PC-9 (cell line): ENCODE results near the gene OPTC. TPM values are rescaled to one million over a fixed set of nuclear protein-coding genes. Genes with fewer than 3 reads are reported as not detected.

ENCODE experiments used
- BruUV-seq: library from RNA; stranded (reverse); fragments of 400-500 nt; replicated peaks from 2 replicates; lab custom pipeline; 2021; lab: Mats Ljungman, UMichigan
- CTCF ChIA-PET: fragments of 300-600 bp; sonication (Branson Sonifier 250); formaldehyde crosslinking; loops from one replicate; lab custom pipeline; 2022; ENCODE audit warnings: antibody characterized with exemption; lab: Charles Lee
- POLR2A ChIA-PET: fragments of 300-600 bp; sonication (Branson Sonifier 250); formaldehyde crosslinking; loops from one replicate; lab custom pipeline; 2022; ENCODE audit warnings: antibody characterized with exemption; ENCODE audit not compliant: unreplicated experiment; lab: Charles Lee
- DNase-seq, 2 experiments: peaks; one replicate each; pipeline versions ENCODE4 v3.0.0 to v3.0.0-alpha.2; 2015 to 2022; ENCODE audit warnings: mixed read lengths in 1 of 2
- H2AFZ ChIP-seq: fragments of 200-600 bp; sonication (generic); 2 replicates; pipeline ENCODE4 v1.8.1; 2017; ENCODE audit warnings: antibody characterized with exemption
- H3F3A ChIP-seq: fragments of 200-600 bp; sonication (generic); 2 replicates; pipeline ENCODE4 v1.8.1; 2017; ENCODE audit warnings: antibody characterized with exemption, mild to moderate bottlenecking, low read depth; ENCODE audit not compliant: insufficient read depth
- H3K27ac ChIP-seq: fragments of 200-600 bp; sonication (generic); 2 replicates; pipeline ENCODE4 v1.6.1; 2016; ENCODE audit warnings: mixed run types
- H3K27me3 ChIP-seq: fragments of 200-600 bp; sonication (generic); 2 replicates; pipeline ENCODE4 v1.6.1; 2016; ENCODE audit warnings: low read depth, mixed run types; ENCODE audit not compliant: insufficient read depth
- H3K36me3 ChIP-seq: fragments of 200-600 bp; sonication (generic); 2 replicates; pipeline ENCODE4 v1.6.1; 2016; ENCODE audit warnings: low read depth, mixed run types
- H3K4me1 ChIP-seq: fragments of 200-600 bp; sonication (generic); replicated peaks from 2 replicates; pipeline ENCODE4 v1.6.1; 2016; ENCODE audit warnings: mixed run types; ENCODE audit not compliant: insufficient read depth
- H3K4me2 ChIP-seq: fragments of 200-600 bp; sonication (generic); 2 replicates; pipeline ENCODE4 v1.6.1; 2017; ENCODE audit warnings: mixed run types
- H3K4me3 ChIP-seq: fragments of 200-600 bp; sonication (generic); 2 replicates; pipeline ENCODE4 v1.6.1; 2016; ENCODE audit warnings: mixed run types
- H3K79me2 ChIP-seq: fragments of 200-600 bp; sonication (generic); 2 replicates; pipeline ENCODE4 v1.6.1; 2017; ENCODE audit warnings: low read depth, mixed run types
- H3K9me2 ChIP-seq: fragments of 200-600 bp; sonication (generic); 2 replicates; pipeline ENCODE4 v1.8.1; 2017; ENCODE audit warnings: mild to moderate bottlenecking; ENCODE audit not compliant: insufficient read depth
- H3K9me3 ChIP-seq: fragments of 200-600 bp; sonication (generic); 2 replicates; pipeline ENCODE4 v1.8.1; 2016; ENCODE audit warnings: low read depth; ENCODE audit not compliant: insufficient read depth
- H4K20me1 ChIP-seq: fragments of 200-600 bp; sonication (generic); 2 replicates; pipeline ENCODE4 v1.8.1; 2017; ENCODE audit not compliant: insufficient read depth
- CTCF ChIP-seq: fragments of 200-600 bp; sonication (generic); conservative IDR thresholded peaks from 2 replicates; pipeline ENCODE4 v1.6.1; 2017; ENCODE audit warnings: mixed run types, antibody characterized with exemption, mild to moderate bottlenecking, moderate library complexity
- EZH2 ChIP-seq: fragments of 200-600 bp; sonication (generic); IDR thresholded peaks from 2 replicates; pipeline ENCODE4 v1.8.0; 2017; ENCODE audit warnings: antibody characterized with exemption, low read depth
- intact Hi-C: fragments of 100-400 bp; cut with micrococcal nuclease; formaldehyde crosslinking; loops from one replicate; pipeline ENCODE4 v1.10.0; 2022; ENCODE audit not compliant: unreplicated experiment
- total RNA-seq: library from RNA; stranded (reverse); gene quantifications from 2 replicates; pipeline ENCODE4 v1.2.3, GENCODE V29; 2021

Gene OPTC
- total RNA-seq, 1 experiment from 2014 or later, result not detected

- Histone ChIP-seq H4K20me1 (no peaks in the 10 kb centered on the region), H3K4me3 (no peak overlapping the region), H3K27me3 (no peaks in the 10 kb centered on the region), H3K4me2 (no peak overlapping the region), H3K4me1 (no peaks in the 10 kb centered on the region), H3K79me2 (no peaks in the 10 kb centered on the region), H3F3A (no peaks in the 10 kb centered on the region), H2AFZ (no peak overlapping the region), H3K27ac (no peak overlapping the region), H3K9me3 (no peaks in the 10 kb centered on the region), H3K36me3 (no peaks in the 10 kb centered on the region), H3K9me2 (no peaks in the 10 kb centered on the region)
- no peak for TF ChIP-seq CTCF
- TF ChIP-seq EZH2, result no peak
- intact Hi-C loops, result loop anchor here (5.0 kb wide), 1 partner anchor 214 kb away; no protein-coding TSS in a partner anchor
- CTCF ChIA-PET, result interaction anchor here (1.2 to 1.4 kb wide), 2 partner anchors 146 to 148 kb away, joined by 5 read pairs; no protein-coding TSS in a partner anchor
- no peak for DNase-seq
- POLR2A ChIA-PET, result no interaction called here
- no TSS peak for BruUV-seq
Measured at GRCh38 chr1:203488539-203488938, 5.4 kb upstream of the OPTC start.

- Histone ChIP-seq H3K79me2 (no peaks in the 10 kb centered on the region), H3K4me1 (no peaks in the 10 kb centered on the region), H3K9me2 (no peaks in the 10 kb centered on the region), H3F3A (no peaks in the 10 kb centered on the region), H3K9me3 (no peaks in the 10 kb centered on the region), H3K4me2 (no peak overlapping the region), H3K4me3 (no peak overlapping the region), H4K20me1 (no peaks in the 10 kb centered on the region), H3K27me3 (no peaks in the 10 kb centered on the region), H2AFZ (no peak overlapping the region), H3K27ac (no peak overlapping the region), H3K36me3 (no peaks in the 10 kb centered on the region)
- no peak for DNase-seq
- TF ChIP-seq EZH2 (no peak), CTCF (no peak)
- BruUV-seq, result no TSS peak
- CTCF ChIA-PET, result no interaction called here
- intact Hi-C loops, result no loop called here
- POLR2A ChIA-PET, result no interaction called here
Measured at GRCh38 chr1:203490607-203491006, 3.3 kb upstream of the OPTC start.

- no peaks in the 10 kb centered on the region for H4K20me1 ChIP-seq
- H3K79me2 ChIP-seq, result no peaks in the 10 kb centered on the region
- intact Hi-C loops, result no loop called here
- H3K4me2 ChIP-seq, result no peak overlapping the region
- H3K36me3 ChIP-seq, result no peaks in the 10 kb centered on the region
- ChIA-PET CTCF (no interaction called here), POLR2A (no interaction called here)
- H3K4me1 ChIP-seq, result no peaks in the 10 kb centered on the region
- H3K9me2 ChIP-seq, result no peaks in the 10 kb centered on the region
- no peak overlapping the region for H2AFZ ChIP-seq
- H3K27me3 ChIP-seq, result no peaks in the 10 kb centered on the region
- H3K4me3 ChIP-seq, result no peak overlapping the region
- no peaks in the 10 kb centered on the region for H3F3A ChIP-seq
- H3K27ac ChIP-seq, result no peak overlapping the region
- no peak for TF ChIP-seq EZH2
- TF ChIP-seq CTCF, result no peak
- no peak for DNase-seq
- no peaks in the 10 kb centered on the region for H3K9me3 ChIP-seq
- no TSS peak for BruUV-seq
Measured at GRCh38 chr1:203491664-203492063, 2.3 kb upstream of the OPTC start.
